ENCODE measurements around the gene TNFAIP8L3.

DNA sequence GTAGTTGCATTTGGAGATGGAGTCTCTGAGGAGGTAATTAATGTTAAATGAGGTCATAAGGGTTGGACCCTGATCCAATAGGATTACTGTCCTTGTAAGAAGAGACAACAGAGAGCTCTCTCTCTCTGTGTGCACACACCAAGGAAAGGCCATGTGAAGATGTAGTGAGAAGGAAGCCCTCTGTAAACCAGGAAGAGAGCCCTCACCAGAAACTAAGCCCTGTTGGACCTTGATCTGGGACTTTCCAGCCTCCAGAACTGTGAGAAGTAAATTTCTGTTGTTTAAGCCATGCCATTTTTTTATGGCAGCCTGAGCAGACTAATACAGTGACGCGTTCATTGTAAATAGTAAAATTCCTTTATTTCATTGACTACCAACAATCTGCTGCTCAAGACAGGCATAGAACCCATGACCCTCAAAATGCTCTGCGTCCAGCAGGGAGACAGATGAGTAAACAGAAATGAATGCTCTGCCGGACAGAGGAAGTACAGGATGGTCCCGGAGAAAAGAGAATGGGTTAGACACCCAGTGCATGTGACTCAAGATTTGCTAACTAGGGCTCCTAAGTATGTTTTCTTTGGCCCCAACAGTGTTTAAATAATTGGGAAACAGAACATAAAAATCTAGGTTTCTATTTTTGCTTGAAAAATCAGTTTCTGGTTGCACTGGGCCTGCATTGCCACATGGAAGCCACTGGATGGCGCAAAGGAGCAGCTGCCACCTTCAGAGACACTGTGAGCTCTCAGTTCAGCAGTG, 37.9 kb upstream of the TNFAIP8L3 start:
- TF ChIP-seq, protein P1, sequence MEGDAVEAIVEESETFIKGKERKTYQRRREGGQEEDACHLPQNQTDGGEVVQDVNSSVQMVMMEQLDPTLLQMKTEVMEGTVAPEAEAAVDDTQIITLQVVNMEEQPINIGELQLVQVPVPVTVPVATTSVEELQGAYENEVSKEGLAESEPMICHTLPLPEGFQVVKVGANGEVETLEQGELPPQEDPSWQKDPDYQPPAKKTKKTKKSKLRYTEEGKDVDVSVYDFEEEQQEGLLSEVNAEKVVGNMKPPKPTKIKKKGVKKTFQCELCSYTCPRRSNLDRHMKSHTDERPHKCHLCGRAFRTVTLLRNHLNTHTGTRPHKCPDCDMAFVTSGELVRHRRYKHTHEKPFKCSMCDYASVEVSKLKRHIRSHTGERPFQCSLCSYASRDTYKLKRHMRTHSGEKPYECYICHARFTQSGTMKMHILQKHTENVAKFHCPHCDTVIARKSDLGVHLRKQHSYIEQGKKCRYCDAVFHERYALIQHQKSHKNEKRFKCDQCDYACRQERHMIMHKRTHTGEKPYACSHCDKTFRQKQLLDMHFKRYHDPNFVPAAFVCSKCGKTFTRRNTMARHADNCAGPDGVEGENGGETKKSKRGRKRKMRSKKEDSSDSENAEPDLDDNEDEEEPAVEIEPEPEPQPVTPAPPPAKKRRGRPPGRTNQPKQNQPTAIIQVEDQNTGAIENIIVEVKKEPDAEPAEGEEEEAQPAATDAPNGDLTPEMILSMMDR (IDR thresholded peaks at IDR 0.05), result peak in 3 of 4 experiments; percentile 38 to 48 (median 39)
- peak; percentile 22 for TF ChIP-seq POLR2AphosphoS5 (IDR thresholded peaks at IDR 0.05)
